ENCODE measurements around the gene SACM1L.

SACM1L gene

GRCh38 chr3:45688882-45689786 is at the start of gene SACM1L:
TSS of gene SACM1L (plus strand) at chr3:45689396. CDS start at chr3:45689466, 70 bp downstream.
- peak; percentile 94 to 97 for DNase-seq

GRCh38 chr3:45640091-45640507 is 49.1 kb upstream of the SACM1L start:
- DNase-seq: no peak

GRCh38 chr3:45640724-45641361 is 48.4 kb upstream of the SACM1L start:
- DNase-seq: no peak

- no peak for DNase-seq
Measured at GRCh38 chr3:45641756-45642155, 47.4 kb upstream of the SACM1L start.

GRCh38 chr3:45642731-45643152 is 46.5 kb upstream of the SACM1L start:
- DNase-seq: peak; percentile 47 to 79

GRCh38 chr3:45644063-45644790 is 45.0 kb upstream of the SACM1L start:
- no peak for DNase-seq

- no peak for DNase-seq
Measured at GRCh38 chr3:45644791-45645201, 44.4 kb upstream of the SACM1L start.

GRCh38 chr3:45646051-45646585 is 43.1 kb upstream of the SACM1L start:
- DNase-seq: no peak

- no peak for DNase-seq
Measured at GRCh38 chr3:45647148-45647619, 42.0 kb upstream of the SACM1L start.

GRCh38 chr3:45653205-45653604 is 36.0 kb upstream of the SACM1L start:
- no peak for DNase-seq

- DNase-seq: no peak
Measured at GRCh38 chr3:45654397-45654944, 34.7 kb upstream of the SACM1L start.

- peak; percentile 17 to 72 for DNase-seq
Measured at GRCh38 chr3:45655906-45656305, 33.3 kb upstream of the SACM1L start.

GRCh38 chr3:45656575-45657363 is 32.4 kb upstream of the SACM1L start:
- DNase-seq: peak; percentile 84 to 87

- no peak for DNase-seq
Measured at GRCh38 chr3:45657853-45658252, 31.3 kb upstream of the SACM1L start.

GRCh38 chr3:45659661-45660566 is 29.3 kb upstream of the SACM1L start:
- DNase-seq: peak; percentile 18 to 73

- no peak for DNase-seq
Measured at GRCh38 chr3:45660567-45660901, 28.7 kb upstream of the SACM1L start.

GRCh38 chr3:45664578-45664977 is 24.6 kb upstream of the SACM1L start:
- no peak for DNase-seq

GRCh38 chr3:45665101-45665572 is 24.1 kb upstream of the SACM1L start:
- peak; percentile 58 to 79 for DNase-seq

GRCh38 chr3:45666757-45667431 is 22.3 kb upstream of the SACM1L start:
- no peak for DNase-seq

GRCh38 chr3:45667569-45667934 is 21.6 kb upstream of the SACM1L start:
- DNase-seq: no peak
